HepG2 (cell line): ENCODE results near the gene DDIT4. TPM values are rescaled to one million over a fixed set of nuclear protein-coding genes. Genes with fewer than 3 reads are reported as not detected.

Source experiments
- ARID5B ChIP-seq: IDR thresholded peaks from 2 replicates; pipeline ENCODE4 v1.4.0; 2020; ENCODE audit warnings: mild to moderate bottlenecking, missing genetic modification reagents
- MAFK ChIP-seq, 2 experiments: IDR thresholded peaks in 1 of 2; conservative IDR thresholded peaks in 1 of 2; 2 replicates each; pipeline ENCODE4 v1.6.1; 2011; ENCODE audit warnings: improper control_type of control experiment in 2 of 2, low read length in 2 of 2
- MLXIP ChIP-seq: sonication (generic); formaldehyde crosslinking; IDR thresholded peaks from 2 replicates; pipeline ENCODE4 v1.9.0; 2021; ENCODE audit warnings: missing genetic modification reagents, borderline replicate concordance
- MTERF4 ChIP-seq: sonication (generic); formaldehyde crosslinking; IDR thresholded peaks from 2 replicates; pipeline ENCODE4 v1.8.0; 2023; ENCODE audit warnings: mild to moderate bottlenecking, missing genetic modification reagents
- NFKBIZ ChIP-seq: IDR thresholded peaks from 2 replicates; pipeline ENCODE4 v1.6.1; 2018; ENCODE audit warnings: missing genetic modification reagents, missing compliant biosample characterization
- THAP11 ChIP-seq: IDR thresholded peaks from 2 replicates; pipeline ENCODE4 v1.6.1; 2016; ENCODE audit warnings: missing biosample characterization, missing genetic modification reagents
- USF2 ChIP-seq, 2 experiments: sonication (generic) in 1 of 2; formaldehyde crosslinking in 1 of 2; IDR thresholded peaks; 2 replicates each; pipeline versions ENCODE4 v1.5.1 to v1.6.1; 2011 to 2020; ENCODE audit warnings: borderline replicate concordance in 1 of 2, low read depth in 1 of 2, low read length in 1 of 2, mild to moderate bottlenecking in 1 of 2, missing genetic modification reagents in 1 of 2, moderate library complexity in 1 of 2
- ZNF263 ChIP-seq: sonication (generic); formaldehyde crosslinking; IDR thresholded peaks from 2 replicates; pipeline ENCODE4 v1.4.0; 2020; ENCODE audit warnings: missing genetic modification reagents
- ZNF354B ChIP-seq: sonication (generic); formaldehyde crosslinking; IDR thresholded peaks from 2 replicates; pipeline ENCODE4 v1.8.0; 2022; ENCODE audit warnings: mild to moderate bottlenecking, missing genetic modification reagents
- ZNF441 ChIP-seq: sonication (generic); formaldehyde crosslinking; IDR thresholded peaks from 2 replicates; pipeline ENCODE4 v1.7.0; 2021; ENCODE audit warnings: missing genetic modification reagents, borderline replicate concordance
- ZNF574 ChIP-seq: sonication (generic); formaldehyde crosslinking; IDR thresholded peaks from 2 replicates; pipeline ENCODE4 v1.4.0; 2020; ENCODE audit warnings: missing genetic modification reagents
- ZNF720 ChIP-seq: sonication (generic); formaldehyde crosslinking; IDR thresholded peaks from 2 replicates; pipeline ENCODE4 v1.4.0; 2020; ENCODE audit warnings: missing genetic modification reagents
- ZNF891 ChIP-seq: sonication (generic); formaldehyde crosslinking; IDR thresholded peaks from 2 replicates; pipeline ENCODE4 v1.5.0; 2020; ENCODE audit warnings: mild to moderate bottlenecking, missing genetic modification reagents
- polyA plus RNA-seq, 8 experiments: library from polyadenylated mRNA; depleted of rRNA in 3 of 8; stranded (reverse) in 7 of 8; unstranded in 1 of 8; fragments of >200 nt; fragmentation: Illumina TruSeq in 4 of 8; extraction: Trizol in 4 of 8; gene quantifications; 2 replicates each; pipeline versions ENCODE4 v1.2.1 to v1.2.3, GENCODE V29; 2011 to 2016; ENCODE audit warnings: low read depth in 4 of 8, missing spikeins in 1 of 8, mixed read lengths in 1 of 8; ENCODE audit not compliant: insufficient read depth in 1 of 8
- total RNA-seq, 5 experiments: library from RNA; depleted of rRNA; stranded (reverse); fragments of >200 nt; fragmentation: Illumina TruSeq; extraction: Trizol; gene quantifications; 2 replicates each; pipeline ENCODE4 v1.2.3, GENCODE V29; 2016; ENCODE audit warnings: low read depth in 1 of 5

The DDIT4 gene
- total and polyA plus RNA-seq, 2 of the 13 experiments (the other 11 are each of a cell fraction or from before 2014, with no cell fraction given): 35.6 to 40.7 TPM

DNA sequence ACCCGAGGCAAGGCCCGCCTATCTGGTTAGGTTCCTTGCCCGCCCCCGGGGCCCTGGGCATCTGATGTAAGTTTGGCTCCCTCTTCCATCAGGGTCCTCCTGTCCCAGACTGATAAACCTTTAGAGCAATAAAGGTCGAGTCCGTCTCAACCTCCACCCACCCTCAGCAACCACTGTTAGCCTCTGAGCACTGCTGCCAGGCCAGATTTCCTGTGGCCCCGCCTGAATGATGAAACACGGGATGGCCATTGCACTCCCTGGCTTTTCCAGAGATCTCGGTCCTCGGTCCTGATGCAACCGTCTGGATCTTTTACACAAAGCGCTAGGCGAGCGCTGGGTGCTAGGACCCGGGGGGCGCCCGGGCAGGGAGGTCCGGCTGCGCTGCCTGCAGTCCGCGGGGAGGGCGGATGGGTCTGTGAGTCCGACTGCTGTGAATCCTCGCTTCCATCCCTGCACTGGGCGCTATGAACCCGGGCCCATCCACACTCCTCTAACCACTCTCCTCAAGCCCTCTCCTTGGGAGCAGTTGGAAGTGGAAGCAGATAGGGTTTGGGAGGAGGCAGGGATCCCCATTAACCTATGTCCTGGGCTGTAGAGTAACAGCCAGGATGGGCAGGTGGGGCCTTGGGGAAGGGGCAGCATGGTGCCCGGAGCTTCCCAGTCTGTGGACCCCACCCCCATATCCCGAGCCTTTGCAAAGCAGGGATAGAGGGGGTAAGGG, 875 bp upstream of the DDIT4 start (continued):
- peak; percentile 87 for TF ChIP-seq ZNF574 (CRISPR knock-in tag)
- TF ChIP-seq ZNF720: no peak
- no peak for TF ChIP-seq MAFK (conservative IDR thresholded peaks at IDR 0.05 in 1 of 2, IDR thresholded peaks at IDR 0.05 in 1 of 2; ENCODE audit: low read length in 2 of 2)
- TF ChIP-seq ARID5B (CRISPR knock-in tag): peak; percentile 58; the same call in 1 of the 2 replicates
- 0 out of 2 replicates have a peak, but pooled peaks have one; percentile 80 for TF ChIP-seq ZNF354B (CRISPR knock-in tag)
- TF ChIP-seq NFKBIZ (CRISPR knock-in tag): peak; percentile 80; the same call in 1 of the 2 replicates
- TF ChIP-seq MTERF4: no peak
- peak; percentile 18; the same call in 1 of the 2 replicates for TF ChIP-seq MLXIP (CRISPR knock-in tag)
- TF ChIP-seq ZNF441 (CRISPR knock-in tag): peak; percentile 68; the same call in 1 of the 2 replicates
- peak; percentile 21; the same call in 1 of the 2 replicates for TF ChIP-seq ZNF891
- TF ChIP-seq ZNF263 (CRISPR knock-in tag): peak; percentile 60
- no peak for TF ChIP-seq USF2 (IDR thresholded peaks at IDR 0.05; ENCODE audit: low read depth, low read length)
- TF ChIP-seq USF2 (CRISPR knock-in tag; IDR thresholded peaks at IDR 0.05; ENCODE audit: borderline replicate concordance): peak; percentile 6; the same call in 1 of the 2 replicates
- peak; percentile 91 for TF ChIP-seq THAP11 (CRISPR knock-in tag)
